ENCODE results near the gene FSHR. TPM values are rescaled to one million over a fixed set of nuclear protein-coding genes. Genes with fewer than 3 reads are reported as not detected.

FSHR gene
- total and polyA plus RNA-seq, 2 experiments from 2014 or later = not detected

GRCh38 chr2:48944956-48945355 lies 209.4 kb downstream of the FSHR start (continued):
- no peak for TF ChIP-seq ETS1 (IDR thresholded peaks at IDR 0.05)
- TF ChIP-seq CREB1 (CRISPR knock-in tag; IDR thresholded peaks at IDR 0.05; ENCODE audit: low read depth) = no peak
- no peak for TF ChIP-seq REST (IDR thresholded peaks at IDR 0.05; ENCODE audit: unreplicated experiment)
- TF ChIP-seq CTCF (conservative IDR thresholded peaks at IDR 0.05; ENCODE audit: low read depth in 2 of 2) = no peak
- TF ChIP-seq ZNF331 (CRISPR knock-in tag; IDR thresholded peaks at IDR 0.05; ENCODE audit: low read depth) = no peak

- Histone ChIP-seq H2AFZ (no peak overlapping the region), H3K27me3 (ENCODE audit: insufficient read depth) (no peaks in the 10 kb centered on the region), H3K9me2 (ENCODE audit: insufficient read depth) (no peaks in the 10 kb centered on the region), H4K20me1 (replicated peaks; ENCODE audit: insufficient read depth) (no peaks in the 10 kb centered on the region), H3K79me2 (replicated peaks; ENCODE audit: insufficient read depth) (no peaks in the 10 kb centered on the region), H3F3A (replicated peaks; ENCODE audit: low read depth) (no peaks in the 10 kb centered on the region), H3K4me3 (no peak overlapping the region), H3K27ac (ENCODE audit: low read depth) (no peak overlapping the region), H3K36me3 (ENCODE audit: insufficient read depth) (no peaks in the 10 kb centered on the region), H3K4me1 (ENCODE audit: insufficient read depth) (no peaks in the 10 kb centered on the region), H3K4me2 (no peak overlapping the region)
- Mint-ChIP-seq H3K36me3 (ENCODE audit: low read depth) (no peaks in the 10 kb centered on the region), H3K9me3 (no peaks in the 10 kb centered on the region; the same call in 2 of the 3 replicates), H3K27ac (no peak overlapping the region), H3K4me1 (peaks cover 8% of the 10 kb centered on the region), H3K27me3 (ENCODE audit: insufficient read depth, low read depth, poor library complexity) (no peaks in the 10 kb centered on the region), H3K4me3 (no peak overlapping the region)
- ATAC-seq = no peak
- no peak for DNase-seq (ENCODE audit: low spot score)
- TF ChIP-seq ETS1 (IDR thresholded peaks at IDR 0.05) (no peak), JUNB (IDR thresholded peaks at IDR 0.05; ENCODE audit: unreplicated experiment) (no peak), CREB1 (CRISPR knock-in tag; IDR thresholded peaks at IDR 0.05; ENCODE audit: low read depth) (no peak), CTCF (conservative IDR thresholded peaks at IDR 0.05; ENCODE audit: low read depth in 2 of 2) (no peak), ZNF462 (CRISPR knock-in tag; IDR thresholded peaks at IDR 0.05) (no peak), STAT1 (IDR thresholded peaks at IDR 0.05; ENCODE audit: unreplicated experiment) (no peak)
Measured at GRCh38 chr2:48943436-48943835, 210.9 kb downstream of the FSHR start.
